IMR-90 (cell line): ENCODE data around the gene LRP5. TPM values are rescaled to one million over a fixed set of nuclear protein-coding genes. Genes with fewer than 3 reads are reported as not detected.
A peak's percentile ranks its signal among the peaks of the same experiment; 100 is the strongest.

Experiments used
- ATAC-seq: fragments of 200-7000 bp; cut with Tn5 transposase; 2 replicates; pipeline ENCODE4 v1.9.1; 2020; ENCODE audit warnings: low read depth, mild to moderate bottlenecking, moderate library complexity
- BruUV-seq: library from RNA; stranded (reverse); fragments of 400-500 nt; replicated peaks from 2 replicates; lab custom pipeline; 2021; lab: Mats Ljungman, UMichigan
- CTCF ChIA-PET: fragments of 300-600 bp; formaldehyde crosslinking; extraction: SDS; loops from one replicate; lab custom pipeline; 2021; ENCODE audit warnings: antibody characterized with exemption; lab: Yijun Ruan, JAX
- POLR2A ChIA-PET: fragments of 300-600 bp; sonication (Branson Sonifier 250); formaldehyde crosslinking; loops from one replicate; lab custom pipeline; 2022; ENCODE audit warnings: antibody characterized with exemption; ENCODE audit not compliant: unreplicated experiment; lab: Charles Lee
- DNase-seq: peaks from one replicate; pipeline ENCODE4 v3.0.0; 2013
- H2AFZ ChIP-seq: replicated peaks from 2 replicates; pipeline ENCODE3; 2013; ENCODE audit warnings: low read length, mild to moderate bottlenecking; ENCODE audit not compliant: poor library complexity
- H2AK5ac ChIP-seq: 2 replicates; pipeline ENCODE4 v1.6.1; 2013; ENCODE audit warnings: low read depth, low read length, inconsistent platforms
- H2AK9ac ChIP-seq: replicated peaks from 2 replicates; pipeline ENCODE3; 2013; ENCODE audit warnings: mild to moderate bottlenecking, low read depth, low read length, moderate library complexity; ENCODE audit not compliant: poor library complexity
- H2BK120ac ChIP-seq: 2 replicates; pipeline ENCODE4 v1.6.1; 2013; ENCODE audit warnings: low read depth, low read length, inconsistent platforms
- H2BK15ac ChIP-seq: 3 replicates; pipeline ENCODE4 v1.6.1; 2013; ENCODE audit warnings: low read depth, low read length, inconsistent platforms
- H2BK20ac ChIP-seq: 2 replicates; pipeline ENCODE4 v1.6.1; 2013; ENCODE audit warnings: low read depth, mild to moderate bottlenecking, inconsistent platforms, low read length, moderate library complexity
- H2BK5ac ChIP-seq: 2 replicates; pipeline ENCODE4 v1.6.1; 2013; ENCODE audit warnings: mild to moderate bottlenecking, low read depth, low read length, inconsistent platforms; ENCODE audit not compliant: poor library complexity, severe bottlenecking
- H3K14ac ChIP-seq: replicated peaks from 2 replicates; pipeline ENCODE4 v1.6.1; 2013; ENCODE audit warnings: low read depth, low read length, inconsistent platforms
- H3K18ac ChIP-seq: 2 replicates; pipeline ENCODE4 v1.6.1; 2013; ENCODE audit warnings: low read depth, low read length, control low read depth
- H3K23ac ChIP-seq: 2 replicates; pipeline ENCODE4 v1.6.1; 2013; ENCODE audit warnings: low read depth, low read length, inconsistent platforms
- H3K27ac ChIP-seq: 2 replicates; pipeline ENCODE4 v1.5.1; 2013; ENCODE audit warnings: mild to moderate bottlenecking, control low read depth, low read length; ENCODE audit not compliant: insufficient read depth
- H3K27me3 ChIP-seq: 2 replicates; pipeline ENCODE4 v1.6.1; 2013; ENCODE audit warnings: low read length; ENCODE audit not compliant: control insufficient read depth, insufficient read depth
- H3K36me3 ChIP-seq: 2 replicates; pipeline ENCODE4 v1.6.1; 2013; ENCODE audit warnings: low read length, mixed read lengths; ENCODE audit not compliant: control insufficient read depth, insufficient read depth
- H3K4ac ChIP-seq: 2 replicates; pipeline ENCODE4 v1.6.1; 2013; ENCODE audit warnings: low read depth, low read length, inconsistent platforms
- H3K4me1 ChIP-seq: 2 replicates; pipeline ENCODE4 v1.6.1; 2013; ENCODE audit warnings: low read length, mixed read lengths; ENCODE audit not compliant: control insufficient read depth, insufficient read depth
- H3K4me2 ChIP-seq: 2 replicates; pipeline ENCODE4 v1.6.1; 2013; ENCODE audit warnings: low read depth, mild to moderate bottlenecking, control low read depth, low read length, moderate library complexity
- H3K4me3 ChIP-seq: 2 replicates; pipeline ENCODE4 v1.5.1; 2013; ENCODE audit warnings: low read depth, mild to moderate bottlenecking, control low read depth, low read length, moderate library complexity; ENCODE audit not compliant: insufficient read depth
- H3K56ac ChIP-seq: 2 replicates; pipeline ENCODE4 v1.6.1; 2013; ENCODE audit warnings: low read length, inconsistent platforms; ENCODE audit not compliant: insufficient read depth; ENCODE audit errors: extremely low read depth
- H3K79me1 ChIP-seq, 2 experiments: 2 replicates each; pipeline ENCODE4 v1.6.1; 2013; ENCODE audit warnings: low read length in 2 of 2, inconsistent platforms in 1 of 2, low read depth in 1 of 2
- H3K9ac ChIP-seq: 2 replicates; pipeline ENCODE4 v1.6.1; 2013; ENCODE audit warnings: low read depth, low read length, control low read depth
- H3K9me1 ChIP-seq: 2 replicates; pipeline ENCODE4 v1.6.1; 2013; ENCODE audit warnings: low read length, inconsistent platforms; ENCODE audit not compliant: insufficient read depth
- H3K9me3 ChIP-seq: 2 replicates; pipeline ENCODE4 v1.6.1; 2013; ENCODE audit warnings: low read length; ENCODE audit not compliant: control insufficient read depth, insufficient read depth
- H4K20me1 ChIP-seq: 2 replicates; pipeline ENCODE4 v1.6.1; 2013; ENCODE audit warnings: low read length, inconsistent platforms; ENCODE audit not compliant: insufficient read depth
- H4K5ac ChIP-seq: 2 replicates; pipeline ENCODE4 v1.6.1; 2013; ENCODE audit warnings: mild to moderate bottlenecking, low read depth, low read length, control low read depth
- H4K8ac ChIP-seq, 2 experiments: 2 replicates each; pipeline ENCODE4 v1.6.1; 2013; ENCODE audit warnings: low read depth in 2 of 2, low read length in 2 of 2, control low read depth in 1 of 2, inconsistent platforms in 1 of 2
- H4K91ac ChIP-seq: 2 replicates; pipeline ENCODE4 v1.6.1; 2013; ENCODE audit warnings: low read depth, low read length, inconsistent platforms; ENCODE audit not compliant: insufficient read depth
- BHLHE40 ChIP-seq: fragments of 150-350 bp; IDR thresholded peaks from 2 replicates; pipeline ENCODE4 v1.6.1; 2016; ENCODE audit warnings: mild to moderate bottlenecking, low read depth, low read length
- CEBPB ChIP-seq: IDR thresholded peaks from 2 replicates; pipeline ENCODE4 v1.6.1; 2012; ENCODE audit warnings: low read depth, low read length, improper control_type of control experiment
- CHD1 ChIP-seq: IDR thresholded peaks from 2 replicates; pipeline ENCODE4 v1.6.1; 2012; ENCODE audit warnings: low read depth, low read length, improper control_type of control experiment
- CTCF ChIP-seq: conservative IDR thresholded peaks from 2 replicates; pipeline ENCODE4 v1.5.1; 2012; ENCODE audit warnings: mild to moderate bottlenecking, low read depth, low read length, improper control_type of control experiment
- ELK1 ChIP-seq: fragments of 150-350 bp; IDR thresholded peaks from 2 replicates; pipeline ENCODE4 v1.6.1; 2016; ENCODE audit warnings: low read depth, mild to moderate bottlenecking, low read length, moderate library complexity, borderline replicate concordance
- FOS ChIP-seq: fragments of 150-350 bp; IDR thresholded peaks from 2 replicates; pipeline ENCODE4 v1.6.1; 2016; ENCODE audit warnings: low read depth, low read length
- MAFK ChIP-seq: IDR thresholded peaks from 2 replicates; pipeline ENCODE4 v1.6.1; 2012; ENCODE audit warnings: low read depth, low read length, improper control_type of control experiment
- MAZ ChIP-seq: IDR thresholded peaks from 2 replicates; pipeline ENCODE4 v1.6.1; 2012; ENCODE audit warnings: low read depth, mild to moderate bottlenecking, low read length, improper control_type of control experiment, moderate library complexity, borderline replicate concordance
- MXI1 ChIP-seq: IDR thresholded peaks from 2 replicates; pipeline ENCODE4 v1.6.1; 2012; ENCODE audit warnings: low read depth, mild to moderate bottlenecking, low read length, moderate library complexity, borderline replicate concordance
- NFE2L2 ChIP-seq: fragments of 150-350 bp; IDR thresholded peaks from 2 replicates; pipeline ENCODE4 v1.6.1; 2016; ENCODE audit warnings: low read depth, mild to moderate bottlenecking, low read length
- POLR2A ChIP-seq: IDR thresholded peaks from 2 replicates; pipeline ENCODE4 v1.6.1; 2012; ENCODE audit warnings: mild to moderate bottlenecking, low read depth, low read length
- RAD21 ChIP-seq: IDR thresholded peaks from 2 replicates; pipeline ENCODE4 v1.6.1; 2012; ENCODE audit warnings: low read length, improper control_type of control experiment
- RCOR1 ChIP-seq: IDR thresholded peaks from 2 replicates; pipeline ENCODE4 v1.6.1; 2012; ENCODE audit warnings: mild to moderate bottlenecking, low read length, improper control_type of control experiment; ENCODE audit not compliant: insufficient replicate concordance
- RFX5 ChIP-seq: IDR thresholded peaks from 2 replicates; pipeline ENCODE4 v1.8.0; 2012; ENCODE audit warnings: low read depth, mild to moderate bottlenecking, low read length, moderate library complexity
- USF2 ChIP-seq: fragments of 150-350 bp; IDR thresholded peaks from 2 replicates; pipeline ENCODE4 v1.6.1; 2017; ENCODE audit warnings: mild to moderate bottlenecking, antibody characterized with exemption, low read length, low read depth
- WGBS, 2 experiments: methylation state at CpG; one replicate each; pipeline versions ENCODE4 v1.1.5 to v1.1.7; 2013; ENCODE audit warnings: missing lambda C conversion rate in 2 of 2; ENCODE audit not compliant: insufficient read length in 1 of 2; ENCODE audit errors: extremely low coverage in 2 of 2; 5-methylcytosine and 5-hydroxymethylcytosine counted together
- dilution Hi-C: fragments of 300-500 bp; cut with HindIII; formaldehyde crosslinking; loops from one replicate; pipeline ENCODE4 v1.14.3; 2018; ENCODE audit warnings: low sequenced_read_pairs; ENCODE audit not compliant: unreplicated experiment
- in situ Hi-C: fragments of 300-500 bp; cut with MboI; formaldehyde crosslinking; loops from 3 replicates; pipeline ENCODE4 v1.14.3; 2019; ENCODE audit warnings: low sequenced_read_pairs, inconsistent platforms, mixed read lengths
- intact Hi-C: fragments of 100-400 bp; cut with micrococcal nuclease; formaldehyde crosslinking; loops from 2 replicates; pipeline ENCODE4 v1.10.0; 2022
- polyA plus RNA-seq, 3 experiments: library from polyadenylated mRNA; depleted of rRNA; stranded (reverse); fragments of >200 nt; gene quantifications; 2 replicates each; pipeline ENCODE4 v1.2.3, GENCODE V29; 2012; ENCODE audit warnings: low replicate concordance in 1 of 3
- total RNA-seq: library from RNA; depleted of rRNA; stranded (reverse); fragments of >200 nt; gene quantifications from 2 replicates; pipeline ENCODE4 v1.2.3, GENCODE V29; 2012

LRP5 gene
- total and polyA plus RNA-seq, 2 of the 4 experiments (the other 2 are of a cell fraction) = 10.4 to 15.0 TPM

GRCh38 chr11:68441466-68442230 lies 129.3 kb downstream of the LRP5 start:
- no peak overlapping the region for H3K4ac ChIP-seq
- H3K79me1 ChIP-seq = 0 out of 4 replicates have a peak, but pooled peaks cover 0 to 2% of the 10 kb centered on the region in 2 experiments
- H3K4me2 ChIP-seq = no peak overlapping the region; the same call in 1 of the 2 replicates
- in situ Hi-C loops = no loop called here
- no peak overlapping the region for H2BK15ac ChIP-seq
- CTCF ChIA-PET = no interaction called here
- POLR2A ChIA-PET = no interaction called here
- H2BK20ac ChIP-seq = no peak overlapping the region
- DNase-seq (peak; percentile 45), ATAC-seq (peak; percentile 56)
- no TSS peak for BruUV-seq
- H3K14ac ChIP-seq = 0 out of 2 replicates have a peak overlapping the region, but pooled peaks have one; percentile 32
- H2AFZ ChIP-seq = peak overlapping the region; percentile 40
- H3K9me1 ChIP-seq = peaks cover 16% of the 10 kb centered on the region; the same call in 1 of the 2 replicates
- H4K8ac ChIP-seq = 0 out of 4 replicates have a peak overlapping the region, but pooled peaks of 1 of the 2 experiments have one; percentile 13
- H3K9me3 ChIP-seq = no peaks in the 10 kb centered on the region
- H4K5ac ChIP-seq = no peak overlapping the region
- peak overlapping the region; percentile 20 for H2AK5ac ChIP-seq
- no peak overlapping the region for H3K9ac ChIP-seq
- WGBS, 2 experiments = no CpG with 5 or more reads among the region's 6 CpGs
- H3K56ac ChIP-seq = no peak overlapping the region
- peak overlapping the region; percentile 16 for H3K27ac ChIP-seq
- no peak overlapping the region for H3K4me3 ChIP-seq
- no peak overlapping the region for H2BK120ac ChIP-seq
- 0 out of 2 replicates have a peak overlapping the region, but pooled peaks have one; percentile 23 for H3K23ac ChIP-seq
- intact Hi-C loops = no loop called here
- H3K18ac ChIP-seq = no peak overlapping the region
- peaks cover 23% of the 10 kb centered on the region for H3K36me3 ChIP-seq
- H3K4me1 ChIP-seq = peaks cover 20% of the 10 kb centered on the region
- H4K91ac ChIP-seq = no peak overlapping the region
- dilution Hi-C loops = no loop called here
- peak overlapping the region; percentile 82 for H2AK9ac ChIP-seq
- H3K27me3 ChIP-seq = no peaks in the 10 kb centered on the region
- no peak overlapping the region for H2BK5ac ChIP-seq
- 0 out of 2 replicates have a peak, but pooled peaks cover 3% of the 10 kb centered on the region for H4K20me1 ChIP-seq
- TF ChIP-seq MAZ (no peak), ELK1 (no peak), MXI1 (no peak), NFE2L2 (no peak), RFX5 (no peak), CEBPB (no peak), MAFK (no peak), RAD21 (no peak), FOS (no peak; the same call in 1 of the 2 replicates), CHD1 (no peak), BHLHE40 (no peak), USF2 (no peak), POLR2A (no peak), CTCF (no peak), RCOR1 (no peak)
